ENCODE measurements around the gene LRRC7.

DNA sequence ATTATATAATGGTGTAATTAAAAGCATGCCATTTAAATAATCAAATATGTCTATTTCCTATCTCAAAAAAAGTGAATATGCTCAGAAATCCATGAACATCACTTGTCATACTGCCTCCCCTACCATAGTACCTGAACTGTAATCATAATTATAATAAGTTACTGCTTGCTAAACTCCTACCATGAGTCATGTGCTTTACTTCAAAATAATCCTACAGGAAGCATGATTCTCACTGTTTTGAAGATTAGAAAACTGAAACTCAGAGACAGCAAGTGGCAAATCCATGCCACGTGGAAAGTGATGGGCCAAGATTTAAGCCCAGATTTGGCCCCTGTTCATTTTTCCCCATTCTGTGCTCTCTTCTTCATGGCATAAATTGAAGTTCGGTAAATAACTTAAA lies 5.2 kb downstream of the LRRC7 start:
- TF ChIP-seq, protein P1, sequence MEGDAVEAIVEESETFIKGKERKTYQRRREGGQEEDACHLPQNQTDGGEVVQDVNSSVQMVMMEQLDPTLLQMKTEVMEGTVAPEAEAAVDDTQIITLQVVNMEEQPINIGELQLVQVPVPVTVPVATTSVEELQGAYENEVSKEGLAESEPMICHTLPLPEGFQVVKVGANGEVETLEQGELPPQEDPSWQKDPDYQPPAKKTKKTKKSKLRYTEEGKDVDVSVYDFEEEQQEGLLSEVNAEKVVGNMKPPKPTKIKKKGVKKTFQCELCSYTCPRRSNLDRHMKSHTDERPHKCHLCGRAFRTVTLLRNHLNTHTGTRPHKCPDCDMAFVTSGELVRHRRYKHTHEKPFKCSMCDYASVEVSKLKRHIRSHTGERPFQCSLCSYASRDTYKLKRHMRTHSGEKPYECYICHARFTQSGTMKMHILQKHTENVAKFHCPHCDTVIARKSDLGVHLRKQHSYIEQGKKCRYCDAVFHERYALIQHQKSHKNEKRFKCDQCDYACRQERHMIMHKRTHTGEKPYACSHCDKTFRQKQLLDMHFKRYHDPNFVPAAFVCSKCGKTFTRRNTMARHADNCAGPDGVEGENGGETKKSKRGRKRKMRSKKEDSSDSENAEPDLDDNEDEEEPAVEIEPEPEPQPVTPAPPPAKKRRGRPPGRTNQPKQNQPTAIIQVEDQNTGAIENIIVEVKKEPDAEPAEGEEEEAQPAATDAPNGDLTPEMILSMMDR (IDR thresholded peaks at IDR 0.05; ENCODE audit: poor library complexity), result no peak
- no peak for TF ChIP-seq EZH2 (IDR thresholded peaks at IDR 0.05; ENCODE audit: borderline replicate concordance)
- no peak for TF ChIP-seq EZH2phosphoT487 (IDR thresholded peaks at IDR 0.05; ENCODE audit: low read depth, severe bottlenecking, unreplicated experiment)
